Right lobe of liver (tissue), 6 donors: ENCODE data around the gene TACR1. TPM values are rescaled to one million over a fixed set of nuclear protein-coding genes. Genes with fewer than 3 reads are reported as not detected.
A peak's percentile ranks its signal among the peaks of the same experiment; 100 is the strongest.

Source experiments
- ATAC-seq, 4 donors: fragments of 200-7000 bp; cut with Tn5 transposase; one replicate each; pipeline ENCODE4 v1.9.1; 2020; ENCODE audit warnings: mild to moderate bottlenecking in 4 of 4, moderate library complexity in 4 of 4
- DNase-seq, 3 donors: peaks; one replicate each; pipeline ENCODE4 v3.0.0-alpha.2; 2020
- H3K27ac ChIP-seq, 3 donors: fragments of 200-600 bp; one replicate each; pipeline ENCODE4 v1.8.0; 2022
- H3K27me3 ChIP-seq, 2 donors: fragments of 200-600 bp; one replicate each; pipeline ENCODE4 v1.8.0; 2022
- H3K36me3 ChIP-seq, 4 donors: fragments of 200-600 bp; sonication (generic) in 1 of 4; one replicate each; pipeline versions ENCODE4 v1.5.1 to v1.8.0; 2017 to 2022; ENCODE audit warnings: control low read depth in 1 of 4
- H3K4me1 ChIP-seq, 4 donors: fragments of 200-600 bp; sonication (generic) in 1 of 4; one replicate each; pipeline versions ENCODE4 v1.5.1 to v1.8.0; 2017 to 2022; ENCODE audit warnings: control low read depth in 1 of 4
- H3K4me3 ChIP-seq, 3 donors: fragments of 200-600 bp; one replicate each; pipeline ENCODE4 v1.8.0; 2022
- H3K9me3 ChIP-seq, 4 donors: fragments of 200-600 bp; sonication (generic) in 1 of 4; one replicate each; pipeline versions ENCODE4 v1.5.1 to v1.8.0; 2017 to 2022; ENCODE audit warnings: control low read depth in 1 of 4
- POLR2A ChIP-seq: fragments of 450-650 bp; IDR thresholded peaks from one replicate; pipeline ENCODE4 v1.6.1; 2017; ENCODE audit warnings: antibody characterized with exemption, mild to moderate bottlenecking
- WGBS: methylation state at CpG from one replicate; pipeline ENCODE4 v1.1.6; 2018; ENCODE audit warnings: low coverage, low lambda C conversion rate; ENCODE audit not compliant: insufficient coverage; ENCODE audit errors: missing lambda C conversion rate; 5-methylcytosine and 5-hydroxymethylcytosine counted together
- intact Hi-C, 2 donors: fragments of 100-400 bp; cut with DNase I; formaldehyde crosslinking; loops; one replicate each; pipeline versions ENCODE4 v1.11.2 to v1.14.1; 2022
- total RNA-seq, 6 experiments: library from RNA; depleted of rRNA in 2 of 6; stranded (reverse); fragments of >200 nt in 2 of 6; fragmentation: NEBNext Ultra II Directional in 3 of 6; extraction: Animal tissue kit (Norgen Biotek cat#: 25700) in 3 of 6; gene quantifications; one replicate each; pipeline versions ENCODE4 v1.1.0 to v1.2.4, GENCODE V29; 2016 to 2023
- TF ChIP-seq, protein P1 (sequence below), 4 donors: fragments of 200-600 bp in 3 of 4; fragments of 450-650 bp in 1 of 4; IDR thresholded peaks; one replicate each; pipeline versions ENCODE4 v1.5.1 to v1.8.0; 2016 to 2022; ENCODE audit warnings: antibody characterized with exemption in 4 of 4, mild to moderate bottlenecking in 2 of 4
- donor health status: DM: no; HTN: yes; CAD: no.
- donor health status: DM: no; HTN: no; CAD: no.
- donor health status: DM: no; HTN: no; CAD: no.
- donor health status: DM: no; HTN: yes; CAD: no.
- donor health status: DM: no; HTN: yes; CAD: no.

TACR1 gene
- total RNA-seq, 6 experiments from 2014 or later = not detected

DNA sequence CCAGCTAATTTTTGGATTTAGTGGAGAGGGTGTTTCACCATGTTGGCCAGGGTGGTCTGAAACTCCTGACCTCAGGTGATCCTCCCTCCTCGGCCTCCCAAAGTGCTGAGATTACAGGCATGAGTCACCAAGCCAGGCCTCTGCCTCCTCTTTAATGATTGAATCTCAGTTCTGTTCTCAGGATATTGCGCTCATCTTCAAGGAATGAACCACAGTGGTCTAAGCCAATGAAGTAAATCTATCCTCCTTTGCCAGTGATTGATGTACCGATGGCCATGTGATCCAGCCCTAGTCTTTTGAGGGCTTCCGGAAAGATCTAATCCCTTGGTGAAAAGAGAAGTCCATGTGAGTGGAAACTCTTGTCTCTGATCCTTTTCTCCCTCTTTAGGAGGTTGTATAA is 192.3 kb downstream of the TACR1 start:
- DNase-seq (no peak), ATAC-seq (no peak)
- H3K4me1 ChIP-seq = peaks cover 0 to 7% (median 0%) of the 10 kb centered on the region in 4 donors
- no peaks in the 10 kb centered on the region for H3K36me3 ChIP-seq
- TF ChIP-seq, protein P1, sequence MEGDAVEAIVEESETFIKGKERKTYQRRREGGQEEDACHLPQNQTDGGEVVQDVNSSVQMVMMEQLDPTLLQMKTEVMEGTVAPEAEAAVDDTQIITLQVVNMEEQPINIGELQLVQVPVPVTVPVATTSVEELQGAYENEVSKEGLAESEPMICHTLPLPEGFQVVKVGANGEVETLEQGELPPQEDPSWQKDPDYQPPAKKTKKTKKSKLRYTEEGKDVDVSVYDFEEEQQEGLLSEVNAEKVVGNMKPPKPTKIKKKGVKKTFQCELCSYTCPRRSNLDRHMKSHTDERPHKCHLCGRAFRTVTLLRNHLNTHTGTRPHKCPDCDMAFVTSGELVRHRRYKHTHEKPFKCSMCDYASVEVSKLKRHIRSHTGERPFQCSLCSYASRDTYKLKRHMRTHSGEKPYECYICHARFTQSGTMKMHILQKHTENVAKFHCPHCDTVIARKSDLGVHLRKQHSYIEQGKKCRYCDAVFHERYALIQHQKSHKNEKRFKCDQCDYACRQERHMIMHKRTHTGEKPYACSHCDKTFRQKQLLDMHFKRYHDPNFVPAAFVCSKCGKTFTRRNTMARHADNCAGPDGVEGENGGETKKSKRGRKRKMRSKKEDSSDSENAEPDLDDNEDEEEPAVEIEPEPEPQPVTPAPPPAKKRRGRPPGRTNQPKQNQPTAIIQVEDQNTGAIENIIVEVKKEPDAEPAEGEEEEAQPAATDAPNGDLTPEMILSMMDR (IDR thresholded peaks at IDR 0.05) = no peak
- no peak for TF ChIP-seq POLR2A
- H3K27ac ChIP-seq = no peak overlapping the region
- no peaks in the 10 kb centered on the region for H3K9me3 ChIP-seq
- no peaks in the 10 kb centered on the region for H3K27me3 ChIP-seq
- 88% methylated on average over 4 of the region's 4 CpGs for WGBS
- no peak overlapping the region for H3K4me3 ChIP-seq
- intact Hi-C loops = no loop called here

DNA sequence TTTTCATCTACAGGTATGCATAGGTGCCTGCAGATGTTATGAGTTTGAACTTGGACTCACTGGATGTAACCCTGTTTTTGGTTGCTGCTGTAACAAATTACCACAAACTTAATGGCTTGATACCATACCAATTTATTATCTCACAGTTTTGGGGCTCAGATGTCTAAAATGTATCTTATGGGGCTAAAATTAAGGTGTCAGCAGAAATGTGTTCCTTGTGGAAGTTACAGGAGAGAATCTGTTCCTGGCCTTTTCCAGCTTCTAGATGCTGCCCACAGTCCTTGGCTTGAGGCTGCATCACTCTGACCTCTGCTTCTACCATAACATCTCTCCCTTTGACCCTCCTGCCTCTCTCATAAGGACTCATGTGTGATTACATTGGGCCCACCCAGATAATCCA is 193.3 kb downstream of the TACR1 start:
- H3K4me3 ChIP-seq = no peak overlapping the region
- H3K27ac ChIP-seq = no peak overlapping the region
- TF ChIP-seq POLR2A = no peak
- TF ChIP-seq, protein P1 (IDR thresholded peaks at IDR 0.05) = no peak
- DNase-seq (no peak), ATAC-seq (no peak)
- no peaks in the 10 kb centered on the region for H3K9me3 ChIP-seq
- peaks cover 0 to 7% (median 0%) of the 10 kb centered on the region in 4 donors for H3K4me1 ChIP-seq
- intact Hi-C loops = no loop called here
- no peaks in the 10 kb centered on the region for H3K36me3 ChIP-seq
- no peaks in the 10 kb centered on the region for H3K27me3 ChIP-seq

DNA sequence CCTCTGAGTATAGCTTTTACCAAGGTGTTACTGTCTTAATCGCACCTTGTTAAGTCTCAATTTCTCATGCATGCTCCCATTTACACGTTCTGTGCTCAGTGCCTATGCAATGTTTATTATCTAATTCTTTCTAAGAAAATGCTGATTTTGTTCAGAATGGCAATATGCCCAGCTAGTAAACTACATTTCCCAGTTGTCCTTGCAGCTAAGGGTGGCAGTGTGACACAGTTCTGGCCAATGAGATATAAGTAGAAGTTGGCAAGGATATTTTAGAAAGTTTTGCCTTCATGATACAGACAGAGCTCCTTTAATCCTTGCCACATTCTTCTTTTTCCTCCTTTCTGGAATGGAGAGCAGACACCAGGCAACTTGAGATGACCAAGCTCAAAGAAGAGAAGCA is 195.5 kb downstream of the TACR1 start:
- no peak for TF ChIP-seq POLR2A
- TF ChIP-seq, protein P1 (IDR thresholded peaks at IDR 0.05) = no peak
- 37% methylated on average over 2 of the region's 2 CpGs for WGBS
- Histone ChIP-seq H3K4me3 (no peak overlapping the region), H3K27ac (no peak overlapping the region), H3K9me3 (no peaks in the 10 kb centered on the region), H3K4me1 (peaks cover 0 to 7% (median 0%) of the 10 kb centered on the region in 4 donors), H3K27me3 (no peaks in the 10 kb centered on the region), H3K36me3 (no peaks in the 10 kb centered on the region)
- ATAC-seq (peak in 1 of 4 donors; percentile 70), DNase-seq (no peak)
- intact Hi-C loops = no loop called here

DNA sequence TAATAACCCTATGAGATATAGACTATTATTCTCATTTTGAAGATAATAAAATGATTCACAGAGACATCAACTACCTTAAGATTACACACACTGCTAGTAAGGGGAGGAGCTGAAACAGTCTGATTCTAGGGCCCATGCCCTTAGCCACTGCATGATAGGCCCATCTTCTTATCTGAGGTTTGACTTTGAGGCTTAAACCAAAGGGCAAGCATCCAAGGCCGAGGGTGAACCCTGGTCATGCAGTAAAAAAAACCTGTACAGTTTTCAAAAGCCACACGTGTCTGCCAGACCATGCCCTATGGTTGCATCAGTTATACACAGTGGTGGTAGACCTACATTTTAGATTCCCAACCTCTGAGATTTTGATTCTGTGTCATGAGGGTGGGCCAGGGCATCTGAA is 196.0 kb downstream of the TACR1 start:
- ATAC-seq = peak; percentile 63 to 91 (median 70)
- intact Hi-C loops = no loop called here
- 8% methylated on average over 2 of the region's 2 CpGs for WGBS
- DNase-seq = peak in 2 of 3 donors; percentile 50 to 56
- H3K36me3 ChIP-seq = no peaks in the 10 kb centered on the region
- peaks cover 0 to 7% (median 0%) of the 10 kb centered on the region in 4 donors for H3K4me1 ChIP-seq
- no peak overlapping the region for H3K4me3 ChIP-seq
- H3K9me3 ChIP-seq = peaks cover 0 to 4% (median 0%) of the 10 kb centered on the region in 4 donors
- H3K27me3 ChIP-seq = no peaks in the 10 kb centered on the region
- H3K27ac ChIP-seq = no peak overlapping the region
- TF ChIP-seq, protein P1 (IDR thresholded peaks at IDR 0.05) = no peak
- no peak for TF ChIP-seq POLR2A

DNA sequence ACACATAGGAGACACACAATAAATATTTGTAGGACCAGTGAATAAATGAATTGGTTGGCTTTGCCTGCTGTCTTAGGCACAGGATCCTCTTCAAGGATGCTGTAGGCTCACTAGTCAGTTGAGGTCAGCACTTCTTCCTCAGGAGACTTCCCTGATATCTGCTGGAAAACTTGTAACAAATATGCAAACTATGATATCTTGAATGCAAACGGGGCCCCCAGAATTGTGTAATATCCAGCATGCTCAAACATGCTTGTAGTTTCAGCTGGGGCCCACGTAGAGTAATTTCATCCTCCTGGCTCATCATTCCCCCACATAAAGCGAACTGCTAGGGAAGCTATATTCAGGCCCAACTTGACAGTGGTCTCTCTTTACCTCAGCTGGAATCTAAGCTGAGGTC is 197.3 kb downstream of the TACR1 start:
- 53% methylated on average over 3 of the region's 3 CpGs for WGBS
- Histone ChIP-seq H3K4me1 (peaks cover 0 to 7% (median 0%) of the 10 kb centered on the region in 4 donors), H3K36me3 (no peaks in the 10 kb centered on the region), H3K27me3 (no peaks in the 10 kb centered on the region), H3K4me3 (no peak overlapping the region), H3K9me3 (peaks cover 0 to 7% (median 0%) of the 10 kb centered on the region in 4 donors), H3K27ac (no peak overlapping the region)
- intact Hi-C loops = no loop called here
- DNase-seq (no peak), ATAC-seq (no peak)
- TF ChIP-seq, protein P1 (IDR thresholded peaks at IDR 0.05) = no peak
- no peak for TF ChIP-seq POLR2A
